HG03378 (cell line): Measurements from ENCODE around the gene AK5.

Experiments
- ATAC-seq: cut with Tn5 transposase; IDR thresholded peaks from one replicate; pipeline ENCODE4 v1.9.1; 2021; ENCODE audit warnings: mild to moderate bottlenecking, moderate library complexity; ENCODE audit not compliant: unreplicated experiment

AK5 gene

DNA sequence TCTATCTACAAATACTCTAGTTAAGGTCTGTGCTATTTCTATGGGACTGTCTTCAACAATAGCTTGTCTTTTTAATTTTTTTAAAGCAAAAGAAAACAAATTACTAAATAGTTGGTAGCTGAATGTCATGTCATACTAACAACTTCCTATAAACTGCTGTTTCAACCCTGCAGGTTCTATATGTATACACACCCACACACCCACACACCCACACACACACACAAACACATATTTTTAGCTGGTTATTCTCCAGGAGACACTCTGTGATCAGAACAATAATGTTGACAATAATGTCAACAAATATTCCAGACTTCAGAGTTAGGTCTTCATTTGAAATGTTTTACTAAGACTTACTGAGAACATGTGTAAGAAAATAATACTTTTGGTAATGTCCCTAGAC, 66.7 kb downstream of the AK5 start:
- ATAC-seq = no peak

DNA sequence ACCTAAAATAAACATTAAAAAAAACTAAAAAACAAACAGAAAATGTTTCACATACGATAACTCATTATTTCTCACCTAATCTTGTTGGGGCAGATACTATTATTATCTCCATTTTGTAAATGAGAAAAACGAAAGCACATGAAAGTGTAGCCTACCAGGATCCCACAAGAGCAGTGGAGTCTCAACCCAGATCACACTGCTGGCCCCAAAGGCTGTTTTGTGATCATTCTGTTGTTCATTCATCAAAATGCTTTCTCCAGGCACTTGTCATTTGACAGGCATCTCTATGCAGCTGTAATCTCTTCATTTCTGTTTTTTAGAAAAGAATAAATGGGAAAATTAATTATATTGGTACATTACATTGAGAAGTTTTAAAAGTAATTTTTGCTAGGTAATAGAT, 67.5 kb downstream of the AK5 start:
- no peak for ATAC-seq

DNA sequence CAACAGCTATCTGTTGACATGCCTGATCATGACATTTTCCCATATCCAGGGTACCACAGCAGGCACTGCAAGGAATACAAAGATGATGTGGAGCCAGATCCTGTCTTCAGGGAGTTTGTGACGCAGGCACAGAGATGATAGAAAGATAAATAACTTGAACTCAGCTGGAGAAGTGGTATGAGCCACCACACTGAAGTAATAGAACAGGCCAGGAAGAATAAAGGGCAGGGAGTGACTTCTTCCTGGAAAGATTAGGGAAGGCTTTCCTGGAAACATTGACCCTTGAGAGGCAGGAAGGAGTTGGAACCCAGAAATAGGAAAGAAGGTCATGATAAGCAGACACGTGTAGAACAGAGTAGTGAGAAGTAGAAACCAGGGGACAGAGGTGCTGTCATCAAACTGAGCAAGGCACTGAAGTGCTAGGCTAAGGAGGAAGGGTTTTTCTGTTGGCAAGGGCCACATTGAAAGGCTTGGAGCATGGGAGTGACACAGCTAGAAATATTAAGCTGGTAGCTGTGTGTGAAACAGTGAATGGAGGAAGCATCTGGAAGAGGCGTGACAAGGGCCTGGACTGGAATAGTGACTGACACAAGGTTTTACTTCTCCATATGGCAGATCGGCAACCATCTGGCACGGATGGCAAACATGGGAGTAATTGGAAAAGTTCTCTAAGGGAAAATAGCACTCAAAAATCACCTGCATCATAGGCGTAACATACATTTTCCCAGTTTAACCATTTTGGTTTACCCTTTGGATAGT, 68.4 kb downstream of the AK5 start:
- ATAC-seq = no peak

DNA sequence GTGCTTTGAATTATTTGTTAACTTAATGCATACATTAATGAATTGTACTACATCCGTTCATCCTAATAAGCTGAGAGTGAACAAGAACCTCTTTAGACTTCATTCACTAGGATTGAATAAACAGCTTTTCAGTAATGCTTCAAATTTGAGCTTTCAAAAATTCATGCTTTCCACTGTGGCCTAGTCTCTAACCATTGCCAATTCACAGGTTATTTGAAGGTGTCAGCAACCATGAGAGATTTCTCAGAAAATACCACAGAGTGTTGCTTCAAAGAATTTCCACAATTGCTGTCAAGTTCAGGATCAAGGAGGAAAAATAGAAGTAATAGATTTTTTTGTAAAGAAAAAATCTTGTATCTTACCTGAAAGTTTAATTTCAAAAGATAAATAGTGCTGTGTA, 72.7 kb downstream of the AK5 start:
- ATAC-seq = no peak

DNA sequence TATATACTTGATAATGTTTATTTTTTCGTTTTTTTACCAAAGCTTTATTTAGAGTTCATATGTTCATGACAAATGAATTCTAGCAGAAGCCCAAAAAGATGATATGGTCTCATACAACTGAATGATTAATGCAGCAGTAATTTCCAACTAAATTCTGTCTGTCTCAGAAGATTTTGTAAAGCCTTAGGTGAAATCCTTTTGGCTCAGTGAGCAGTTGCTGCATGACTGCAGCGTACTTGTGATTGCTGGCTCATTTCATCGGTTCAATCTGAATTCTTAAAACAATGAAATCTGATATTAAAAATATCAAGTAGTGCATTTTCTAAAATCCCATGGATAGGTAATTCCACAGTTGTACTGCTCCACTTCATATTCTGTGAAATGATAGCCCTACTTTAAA, 73.2 kb downstream of the AK5 start:
- no peak for ATAC-seq

DNA sequence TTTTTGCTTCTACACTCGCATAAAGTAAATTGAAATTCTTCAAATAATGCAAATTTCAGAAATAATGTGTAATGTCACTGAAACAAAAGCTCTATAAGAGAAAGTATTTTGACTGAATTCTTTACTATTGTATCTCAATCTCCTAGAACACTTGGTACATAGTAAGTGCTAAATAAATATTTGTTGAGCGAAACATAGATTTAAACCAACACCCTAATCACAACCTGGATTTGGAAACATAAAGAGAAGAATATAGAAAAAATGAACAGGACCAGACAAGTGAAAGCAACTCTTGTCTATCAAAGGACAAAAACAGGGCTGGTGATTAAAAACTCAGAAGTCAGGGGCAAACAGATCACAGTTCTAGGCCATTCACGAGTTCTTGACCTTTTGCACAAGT, 74.3 kb downstream of the AK5 start:
- ATAC-seq = no peak

DNA sequence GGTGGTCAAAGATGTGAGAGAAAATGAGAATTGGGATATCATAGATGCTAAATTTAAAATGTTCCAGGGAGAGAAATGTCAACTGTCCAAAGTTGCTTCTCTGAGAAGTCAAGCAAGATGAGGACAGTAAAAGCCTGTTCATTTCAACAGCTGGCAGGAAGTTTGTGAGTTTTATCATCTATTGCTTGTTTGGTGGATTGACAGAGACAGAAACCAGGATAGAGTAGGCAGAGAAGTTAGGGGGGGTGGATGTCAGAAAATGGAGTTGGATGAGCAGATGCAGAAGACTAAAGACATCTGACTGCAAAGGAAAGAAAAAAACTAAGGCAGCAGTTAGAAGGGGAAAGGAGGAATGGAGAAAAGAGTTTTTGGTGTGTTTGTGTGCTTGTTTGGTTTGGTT, 78.4 kb downstream of the AK5 start:
- no peak for ATAC-seq

DNA sequence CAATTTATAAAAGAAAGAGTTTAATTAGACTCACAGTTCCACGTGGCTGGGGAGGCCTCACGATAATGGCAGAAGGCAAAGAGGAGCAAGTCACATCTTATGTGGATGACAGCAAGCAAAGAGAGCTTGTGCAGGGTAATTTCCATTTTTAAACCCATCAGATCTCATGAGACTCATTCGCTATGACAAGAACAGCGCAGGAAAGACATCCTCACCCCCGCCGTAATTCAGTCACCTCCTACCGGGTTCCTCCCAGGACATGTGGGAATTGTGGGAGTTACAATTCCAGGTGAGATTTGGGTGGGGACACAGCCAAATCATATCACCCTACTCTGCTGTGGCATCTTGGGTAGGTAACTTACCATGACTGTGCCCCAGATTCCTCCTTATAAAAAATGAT, 79.8 kb downstream of the AK5 start:
- no peak for ATAC-seq

DNA sequence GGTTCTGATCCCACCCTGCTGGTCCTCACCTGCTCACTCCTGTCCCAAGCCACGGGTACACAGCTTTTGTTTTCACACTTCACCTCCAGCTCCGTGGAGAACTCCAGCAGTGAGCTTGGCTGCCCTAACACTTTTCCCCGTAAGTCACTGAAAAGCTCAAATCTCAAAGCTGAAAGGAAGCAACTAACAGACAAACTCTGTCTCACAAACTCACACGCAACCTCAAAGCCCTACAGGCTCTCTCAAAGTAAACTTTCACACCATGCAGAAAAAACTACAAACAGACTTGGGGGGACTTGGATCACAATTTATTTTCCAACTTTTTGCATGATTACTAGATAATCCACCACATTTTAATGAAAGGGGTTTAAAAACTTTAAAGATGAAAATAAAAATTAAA, 88.3 kb downstream of the AK5 start:
- no peak for ATAC-seq

DNA sequence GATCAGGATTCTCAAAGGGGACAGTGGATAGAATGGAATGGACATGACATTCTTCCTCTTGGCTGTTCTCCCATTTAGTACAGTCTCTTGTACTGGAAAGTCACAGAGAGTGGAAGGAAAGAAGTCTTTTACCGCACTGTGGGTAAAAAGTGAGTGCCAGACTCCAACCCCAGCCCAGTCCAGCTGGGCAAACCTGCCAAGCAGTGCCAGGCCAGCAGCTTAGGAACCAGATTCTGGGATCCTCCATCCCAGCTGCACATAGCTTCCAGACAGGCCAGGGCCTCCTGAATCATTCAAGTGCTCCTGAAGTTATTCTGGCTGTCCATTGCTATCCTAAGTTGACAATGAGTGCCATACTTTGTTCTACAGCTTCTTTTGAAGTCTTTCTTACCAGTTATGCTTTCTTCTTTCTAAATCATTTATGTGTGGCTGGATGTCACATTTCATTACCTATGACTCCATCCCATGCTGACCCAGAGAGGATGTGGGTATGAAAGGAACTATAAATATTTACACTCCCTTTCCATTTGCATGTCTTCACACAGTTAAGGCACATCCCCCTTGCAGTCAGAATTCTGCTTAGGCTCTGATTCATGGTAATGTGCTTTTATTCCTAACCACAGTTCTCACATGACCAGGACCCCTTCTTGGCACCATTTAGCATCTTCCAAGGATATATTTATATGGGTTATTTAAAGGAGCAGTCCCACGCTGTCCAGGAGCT, 88.9 kb downstream of the AK5 start:
- ATAC-seq = no peak

DNA sequence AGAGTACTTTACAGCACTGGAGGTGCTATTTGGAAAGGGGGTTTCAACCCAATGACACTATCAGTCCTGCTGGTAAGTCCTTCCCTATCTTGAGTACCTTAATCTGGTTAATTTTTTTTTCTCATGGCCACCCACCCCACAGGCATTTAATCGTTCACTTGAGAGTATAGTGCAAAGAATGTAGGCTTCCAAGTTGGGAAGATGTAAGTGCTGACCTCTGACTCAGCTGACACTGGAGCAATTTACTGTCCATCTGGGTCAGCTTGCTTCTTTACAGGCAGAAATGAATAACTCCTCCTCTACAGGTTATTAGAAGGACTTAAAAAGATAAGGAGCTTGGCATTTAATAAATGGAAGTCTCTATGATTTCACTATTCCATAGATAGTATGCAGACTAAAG, 89.6 kb downstream of the AK5 start:
- ATAC-seq = no peak

DNA sequence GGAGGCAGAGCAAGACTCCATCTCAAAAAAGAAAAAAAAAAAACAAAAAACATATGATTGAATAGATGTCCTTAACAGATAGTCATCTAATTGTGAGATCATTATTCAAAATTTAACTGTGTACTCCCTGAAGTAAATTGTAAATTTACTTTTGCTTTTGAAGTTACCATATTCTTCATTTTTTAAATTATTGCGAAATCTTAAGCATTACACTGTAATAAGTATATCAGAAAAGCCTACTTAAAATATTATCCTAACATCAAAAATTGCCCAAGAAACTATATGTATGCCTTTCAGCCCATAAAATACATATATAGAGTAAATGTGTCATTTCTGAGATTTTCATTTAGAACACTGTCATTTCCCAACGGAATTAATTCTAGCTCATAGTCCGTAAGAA, 91.9 kb downstream of the AK5 start:
- no peak for ATAC-seq

DNA sequence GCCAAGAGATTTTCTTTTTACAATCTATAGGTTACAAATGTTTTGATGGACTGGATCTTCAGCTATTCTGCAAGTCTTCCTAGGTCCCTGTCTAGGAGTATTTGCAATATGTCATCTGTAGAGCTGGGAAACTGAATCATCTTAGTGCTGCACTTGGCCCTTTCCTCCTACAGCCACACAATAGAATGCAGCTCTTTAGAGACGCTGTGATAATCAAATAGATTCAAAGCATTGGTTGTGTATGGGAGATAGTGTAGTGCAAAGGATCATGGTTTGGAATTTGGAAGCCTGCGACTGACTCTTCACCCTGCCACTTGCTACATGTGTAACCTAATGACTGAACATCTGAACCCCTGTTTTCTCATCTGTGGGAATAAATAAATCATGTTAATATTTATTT, 93.7 kb downstream of the AK5 start:
- ATAC-seq = no peak

DNA sequence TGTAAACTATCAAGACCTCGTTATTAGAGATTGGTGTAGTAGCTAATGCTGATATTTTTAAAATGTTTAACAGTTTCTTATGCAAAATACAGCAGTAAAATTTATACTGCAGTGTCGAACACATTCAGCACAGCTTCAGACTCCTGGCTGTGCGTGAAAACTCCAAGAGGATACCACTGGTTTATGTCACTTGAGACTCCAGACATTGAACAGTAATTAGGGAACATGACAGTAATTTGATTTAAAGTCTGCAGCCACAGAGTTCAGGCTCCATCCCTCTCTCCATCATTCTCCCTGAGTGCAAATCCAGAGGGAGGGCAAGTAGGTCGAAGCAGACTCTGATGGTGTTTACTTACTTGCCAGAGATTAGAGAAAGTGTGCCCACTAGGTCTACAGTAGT, 94.2 kb downstream of the AK5 start:
- ATAC-seq = no peak

DNA sequence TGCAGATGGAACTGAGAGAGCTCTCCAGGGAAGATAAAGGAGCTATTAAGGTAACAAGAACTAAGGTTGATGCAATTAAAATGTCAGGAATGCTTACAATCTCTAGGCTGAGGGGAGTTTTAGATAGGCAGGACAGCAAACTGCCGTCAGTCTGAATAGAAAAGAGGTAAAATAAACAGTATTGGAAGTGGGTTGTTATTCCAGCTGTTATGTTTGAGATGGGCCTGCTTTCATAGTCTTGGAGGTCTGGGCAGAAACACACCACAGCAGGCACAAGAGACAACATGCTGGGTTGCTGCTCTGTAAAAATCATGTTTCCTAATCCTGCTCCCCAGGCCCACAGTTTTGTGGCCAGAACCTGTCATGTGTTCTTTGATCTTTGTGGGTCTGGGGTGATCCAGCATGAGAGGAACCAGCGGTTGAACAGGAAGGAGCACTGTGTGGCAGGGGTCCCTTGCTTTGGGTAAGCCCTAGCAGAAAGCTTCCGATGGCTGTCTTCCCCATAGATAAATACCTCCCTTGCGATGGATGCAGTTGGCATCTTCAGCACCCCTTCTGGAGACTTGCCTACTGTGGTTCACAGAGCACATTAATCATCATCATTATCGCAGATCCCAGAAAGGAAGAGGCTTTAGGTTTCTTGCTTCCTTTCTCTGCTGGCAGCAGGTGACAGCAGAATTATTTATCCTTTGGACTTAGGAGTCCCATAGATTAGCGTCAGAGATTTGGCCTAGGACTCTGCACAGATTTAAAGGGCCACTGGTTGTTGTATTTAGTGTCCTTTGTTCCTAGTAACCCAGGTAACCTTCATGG, 97.1 kb downstream of the AK5 start:
- ATAC-seq = no peak

DNA sequence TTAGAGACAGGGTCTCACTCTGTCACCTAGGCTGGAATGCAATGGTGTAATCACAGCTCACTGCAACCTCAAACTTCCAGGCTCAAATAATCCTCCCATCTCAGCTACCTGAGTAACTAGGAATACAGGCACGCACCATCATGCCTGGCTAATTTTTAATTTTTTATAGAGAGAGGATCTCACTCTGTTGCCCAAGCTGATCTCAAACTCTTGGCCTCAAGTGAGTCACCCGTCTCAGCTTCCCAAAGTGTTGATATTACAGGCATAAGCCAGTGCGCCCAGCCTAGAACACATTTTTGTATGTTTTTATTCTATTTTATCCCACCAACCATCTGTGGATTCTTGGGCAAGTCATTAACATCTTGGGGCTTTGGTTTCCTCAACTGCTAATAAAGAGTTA, 100.5 kb downstream of the AK5 start:
- ATAC-seq = no peak

DNA sequence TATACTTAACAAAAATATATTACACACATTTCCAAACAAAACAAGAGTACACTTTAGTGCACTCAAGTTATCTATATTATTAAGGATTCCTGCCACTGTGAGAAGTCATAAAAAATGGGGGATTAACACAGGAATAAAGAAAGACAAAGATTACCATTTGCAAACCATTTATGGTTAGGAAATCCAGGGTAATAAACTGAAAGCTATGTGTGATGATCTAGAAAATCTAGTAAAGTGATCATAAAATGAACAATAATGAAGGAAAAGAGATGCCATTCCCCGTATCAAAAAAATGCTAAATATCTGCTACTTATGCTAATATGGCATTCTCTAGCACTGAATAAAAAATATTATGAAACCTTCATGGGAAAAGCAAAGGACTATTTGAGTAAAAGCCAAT, 101.4 kb downstream of the AK5 start:
- no peak for ATAC-seq

DNA sequence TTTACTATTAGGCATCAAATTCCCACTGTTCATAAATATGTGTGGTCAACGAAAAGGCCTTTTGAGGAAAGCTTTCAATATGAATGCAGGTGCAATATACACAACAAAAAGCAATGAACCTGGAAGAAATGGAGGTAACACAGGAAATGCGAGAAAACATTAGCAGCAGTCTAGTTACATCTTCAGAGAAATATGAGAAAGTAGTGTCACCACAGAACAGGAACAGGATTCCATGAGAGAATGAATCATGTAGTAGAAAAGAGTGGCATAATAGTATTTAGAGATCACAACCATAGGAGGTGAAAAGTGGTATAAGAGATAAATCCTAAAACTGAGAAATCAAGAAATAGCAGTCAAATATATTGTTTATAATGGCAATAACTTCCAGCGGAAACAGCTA, 103.7 kb downstream of the AK5 start:
- no peak for ATAC-seq

DNA sequence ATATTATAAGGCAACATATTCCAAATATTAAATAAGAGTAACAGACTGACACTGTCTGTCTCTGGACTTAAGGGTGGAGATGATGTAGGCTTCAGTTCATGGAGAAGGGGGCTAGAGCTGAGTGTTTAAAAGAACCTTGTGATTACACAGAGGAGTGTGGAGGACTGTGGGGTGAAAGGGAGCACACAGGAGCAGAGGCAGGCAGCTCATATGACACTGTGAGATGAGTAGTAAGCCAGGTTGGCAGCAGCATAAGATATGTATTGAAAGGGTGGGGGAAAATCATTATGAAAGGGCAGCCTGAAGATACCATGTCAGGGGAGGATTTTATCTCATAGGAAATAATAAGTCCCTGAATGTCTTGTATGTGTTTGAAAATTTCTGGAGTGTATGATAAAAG, 104.5 kb downstream of the AK5 start:
- ATAC-seq = no peak

DNA sequence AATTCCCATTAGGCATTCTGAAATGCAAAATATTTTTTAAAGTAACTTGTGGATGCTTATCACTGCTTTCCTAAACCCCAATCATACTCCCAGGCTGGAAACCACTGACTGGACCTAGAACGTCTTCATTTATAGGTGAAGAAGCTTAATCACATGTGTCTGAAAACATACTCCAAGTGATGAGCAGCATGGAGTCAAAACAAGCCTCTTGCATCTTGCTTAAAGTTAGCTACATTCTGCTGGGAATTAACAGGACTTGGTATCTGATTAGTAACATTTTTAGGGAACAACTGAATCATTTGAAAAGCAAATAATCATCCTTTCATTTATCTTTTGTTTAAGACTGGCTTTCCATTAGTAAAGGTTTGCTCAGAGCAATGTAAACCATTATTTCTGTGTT, 105.7 kb downstream of the AK5 start:
- ATAC-seq = no peak

DNA sequence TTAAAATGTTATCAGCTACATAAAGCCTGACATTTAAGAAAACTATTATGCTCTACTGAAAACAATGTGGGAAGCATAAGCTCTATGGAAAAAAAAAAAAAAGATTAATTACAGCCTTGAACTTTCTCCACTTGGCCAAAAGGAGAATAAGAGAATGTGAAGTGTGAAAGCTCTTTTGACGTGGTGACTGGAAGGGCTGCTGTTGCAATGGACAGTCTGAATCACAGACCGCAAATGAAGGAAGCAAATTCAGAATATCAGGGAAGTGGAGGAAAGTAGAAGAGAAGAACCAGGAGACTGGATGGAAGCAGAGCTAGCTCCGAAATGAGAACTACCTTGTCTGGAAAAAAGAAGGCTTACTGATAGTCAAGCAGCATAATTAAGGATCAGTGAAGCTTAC, 106.8 kb downstream of the AK5 start:
- ATAC-seq = no peak

DNA sequence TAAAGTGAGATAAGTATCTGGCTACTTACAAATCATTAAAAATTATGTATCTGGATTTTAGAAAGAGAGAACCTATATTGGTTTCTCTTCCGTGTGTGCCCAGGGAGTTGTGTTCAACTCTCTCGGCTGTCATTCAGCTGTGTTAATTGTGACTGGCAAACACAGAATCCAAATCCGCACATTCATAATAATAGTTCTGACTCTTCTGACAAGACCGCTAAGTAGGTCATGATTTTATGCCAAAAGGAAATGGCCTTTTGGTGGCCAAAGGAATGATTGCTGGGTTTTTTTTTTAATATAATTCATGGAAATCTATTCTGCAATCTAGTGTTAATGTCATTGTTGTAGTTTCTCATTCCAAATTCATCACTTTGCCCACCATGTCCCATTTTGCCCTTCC, 110.7 kb downstream of the AK5 start:
- ATAC-seq = no peak
